Epithelial cell of proximal tubule (primary cell): ENCODE data around the gene CYP4F2. TPM values are rescaled to one million over a fixed set of nuclear protein-coding genes. Genes with fewer than 3 reads are reported as not detected.
"Not testable (repeated sequence)": the region's sequence is repeated elsewhere in the genome, so short reads cannot be mapped to it uniquely, and the experiment has no call there.

Experiments
- DNase-seq: peaks from one replicate; pipeline ENCODE4 v3.0.0-alpha.2; 2011; ENCODE audit warnings: low read depth
- H3K4me3 ChIP-seq: 2 replicates; pipeline ENCODE4 v1.5.1; 2011; ENCODE audit warnings: low read depth, mild to moderate bottlenecking, low read length
- total RNA-seq: library from RNA; depleted of rRNA; stranded (reverse); fragments of >200 nt; gene quantifications from 2 replicates; pipeline ENCODE4 v1.2.3, GENCODE V29; 2015
- TF ChIP-seq, protein P1 (sequence below): conservative IDR thresholded peaks from 2 replicates; pipeline ENCODE4 v1.5.1; 2012; ENCODE audit warnings: low read depth, mild to moderate bottlenecking, low read length

Gene CYP4F2
- total RNA-seq, 1 donor from 2014 or later = not detected

DNA sequence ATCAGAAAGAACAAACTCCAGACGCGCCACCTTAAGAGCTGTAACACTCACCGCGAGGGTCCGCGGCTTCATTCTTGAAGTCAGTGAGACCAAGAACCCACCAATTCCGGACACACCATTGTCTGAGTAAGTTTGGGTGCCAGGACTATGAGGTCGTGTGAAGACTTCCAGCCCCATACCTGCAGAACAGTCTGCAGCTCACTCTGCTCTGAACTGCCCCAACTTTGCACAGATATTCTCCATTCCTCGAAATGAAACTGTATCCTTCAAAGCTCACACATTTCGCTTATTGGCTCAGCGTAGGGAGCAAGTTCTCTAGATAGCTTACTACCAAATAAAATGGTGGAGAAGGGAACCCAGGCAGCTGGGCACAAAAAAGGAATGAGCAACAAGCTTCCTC lies 2.6 kb upstream of the CYP4F2 start:
- TF ChIP-seq, protein P1, sequence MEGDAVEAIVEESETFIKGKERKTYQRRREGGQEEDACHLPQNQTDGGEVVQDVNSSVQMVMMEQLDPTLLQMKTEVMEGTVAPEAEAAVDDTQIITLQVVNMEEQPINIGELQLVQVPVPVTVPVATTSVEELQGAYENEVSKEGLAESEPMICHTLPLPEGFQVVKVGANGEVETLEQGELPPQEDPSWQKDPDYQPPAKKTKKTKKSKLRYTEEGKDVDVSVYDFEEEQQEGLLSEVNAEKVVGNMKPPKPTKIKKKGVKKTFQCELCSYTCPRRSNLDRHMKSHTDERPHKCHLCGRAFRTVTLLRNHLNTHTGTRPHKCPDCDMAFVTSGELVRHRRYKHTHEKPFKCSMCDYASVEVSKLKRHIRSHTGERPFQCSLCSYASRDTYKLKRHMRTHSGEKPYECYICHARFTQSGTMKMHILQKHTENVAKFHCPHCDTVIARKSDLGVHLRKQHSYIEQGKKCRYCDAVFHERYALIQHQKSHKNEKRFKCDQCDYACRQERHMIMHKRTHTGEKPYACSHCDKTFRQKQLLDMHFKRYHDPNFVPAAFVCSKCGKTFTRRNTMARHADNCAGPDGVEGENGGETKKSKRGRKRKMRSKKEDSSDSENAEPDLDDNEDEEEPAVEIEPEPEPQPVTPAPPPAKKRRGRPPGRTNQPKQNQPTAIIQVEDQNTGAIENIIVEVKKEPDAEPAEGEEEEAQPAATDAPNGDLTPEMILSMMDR = no peak
- no peak for DNase-seq
- no peak overlapping the region for H3K4me3 ChIP-seq

DNA sequence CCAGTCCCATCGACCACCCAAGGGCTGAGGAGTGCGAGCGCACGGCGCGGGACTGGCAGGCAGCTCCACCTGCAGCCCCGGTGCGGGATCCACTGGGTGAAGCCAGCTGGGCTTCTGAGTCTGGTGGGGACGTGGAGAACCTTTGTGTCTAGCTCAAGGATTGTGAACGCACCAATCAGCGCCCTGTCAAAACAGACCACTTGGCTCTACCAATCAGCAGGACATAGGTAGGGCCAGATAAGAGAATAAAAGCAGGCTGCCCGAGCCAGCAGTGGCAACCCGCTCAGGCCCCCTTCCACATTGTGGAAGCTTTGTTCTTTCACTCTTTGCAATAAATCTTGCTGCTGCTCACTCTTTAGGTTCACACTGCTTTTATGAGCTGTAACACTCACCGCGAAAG lies 2.2 kb upstream of the CYP4F2 start:
- DNase-seq, H3K4me3 ChIP-seq: not testable (repeated sequence)

DNA sequence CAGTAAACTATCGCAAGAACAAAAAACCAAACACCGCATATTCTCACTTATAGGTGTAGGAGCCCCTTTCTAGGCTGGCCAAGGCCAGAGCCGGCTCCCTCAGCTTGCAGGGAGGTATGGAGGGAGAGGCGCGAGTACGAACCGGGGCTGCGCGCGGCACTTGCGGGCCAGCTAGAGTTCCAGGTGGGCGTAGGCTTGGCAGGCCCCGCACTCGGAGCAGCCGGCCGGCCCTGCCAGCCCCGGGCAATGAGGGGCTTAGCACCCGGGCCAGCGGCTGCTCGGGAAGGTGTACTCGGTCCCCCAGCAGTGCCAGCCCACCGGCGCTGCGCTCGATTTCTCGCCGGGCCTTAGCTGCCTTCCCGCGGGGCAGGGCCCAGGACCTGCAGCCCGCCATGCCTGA lies 1.7 kb upstream of the CYP4F2 start:
- H3K4me3 ChIP-seq, DNase-seq: not testable (repeated sequence)

DNA sequence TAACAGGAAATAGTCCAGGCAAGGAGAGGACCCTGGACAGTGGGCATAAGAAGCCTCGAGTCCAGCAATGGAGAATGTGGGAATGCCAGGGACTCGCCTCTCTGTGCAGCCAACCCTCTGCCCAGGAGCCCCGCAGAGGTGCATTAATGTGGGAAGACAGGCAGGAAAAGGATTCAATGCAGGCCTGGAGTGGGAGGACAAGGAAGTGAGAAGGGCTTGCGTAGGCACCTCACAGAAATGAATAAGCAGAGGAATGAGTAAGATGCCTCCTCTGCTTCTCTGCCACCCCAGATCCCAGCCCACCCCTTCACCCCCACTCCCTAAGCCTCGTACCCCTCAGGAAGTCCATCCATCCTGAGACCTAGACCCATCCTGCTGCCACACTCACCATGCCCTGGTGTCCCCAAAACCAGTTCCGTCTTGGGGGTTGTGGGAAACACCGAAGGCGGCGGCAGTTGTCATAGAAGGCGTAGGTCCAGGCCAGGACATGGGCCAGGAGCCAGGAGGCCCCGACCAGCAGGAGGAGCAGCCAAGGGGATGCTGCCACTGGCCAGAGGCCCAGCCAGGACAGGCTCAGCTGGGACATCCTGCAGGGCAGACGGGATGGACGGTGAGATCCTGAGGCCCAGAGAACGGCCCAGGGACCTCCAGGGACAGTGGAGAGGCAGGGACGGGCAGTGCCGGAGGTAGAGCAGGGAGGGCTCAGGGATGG lies 692 bp downstream of the CYP4F2 start:
- no peak for DNase-seq
- TF ChIP-seq, protein P1 = no peak

DNA sequence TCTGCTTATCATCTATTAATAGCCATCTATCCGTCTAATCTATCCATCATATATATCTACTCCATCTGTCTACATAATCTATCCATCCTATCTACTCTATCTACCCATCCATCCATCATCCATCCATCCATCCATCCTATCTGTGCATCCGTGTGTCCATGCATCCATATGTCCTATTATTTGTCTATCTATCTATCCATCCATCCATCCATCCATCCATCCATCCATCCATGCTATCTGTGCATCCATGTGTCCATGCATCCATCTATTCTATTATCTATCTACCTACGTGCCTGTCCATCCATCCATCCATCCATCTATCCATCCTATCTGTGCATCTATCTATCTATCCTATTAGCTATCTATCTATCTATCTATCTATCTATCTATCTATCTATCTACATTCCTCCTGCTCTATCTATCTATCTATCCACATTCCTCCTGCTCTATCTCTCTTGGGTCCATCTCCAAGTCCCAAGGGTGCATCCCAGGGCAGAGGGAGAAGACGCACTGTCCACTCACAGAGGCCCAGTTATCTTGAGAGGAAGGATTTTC lies 1.9 kb downstream of the CYP4F2 start:
- no peak overlapping the region for H3K4me3 ChIP-seq
- TF ChIP-seq, protein P1 = no peak
- DNase-seq = no peak

More for the DNA sequence above, 692 bp downstream of the CYP4F2 start:
- H3K4me3 ChIP-seq = no peak overlapping the region

DNA sequence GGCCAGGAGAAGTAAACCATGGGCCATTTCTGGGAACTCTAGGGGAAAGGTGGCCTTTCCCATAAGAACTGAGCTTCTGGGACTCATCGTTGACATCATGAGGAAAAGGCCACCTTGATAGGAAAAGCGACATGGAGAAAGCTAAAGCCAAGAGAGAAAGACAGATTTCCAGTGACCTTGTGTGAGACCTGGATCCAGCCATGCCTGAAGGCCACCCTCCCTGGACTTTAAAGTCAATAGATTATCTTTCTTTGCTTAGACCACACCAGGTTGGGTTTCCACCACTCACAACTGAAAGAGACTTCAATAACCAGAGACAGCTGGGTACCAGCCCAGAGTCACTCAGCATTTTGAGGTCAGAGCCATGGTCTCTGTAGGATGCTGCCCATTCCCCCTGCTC lies 3.5 kb downstream of the CYP4F2 start:
- TF ChIP-seq, protein P1 = no peak
- H3K4me3 ChIP-seq = no peak overlapping the region
- DNase-seq = no peak

DNA sequence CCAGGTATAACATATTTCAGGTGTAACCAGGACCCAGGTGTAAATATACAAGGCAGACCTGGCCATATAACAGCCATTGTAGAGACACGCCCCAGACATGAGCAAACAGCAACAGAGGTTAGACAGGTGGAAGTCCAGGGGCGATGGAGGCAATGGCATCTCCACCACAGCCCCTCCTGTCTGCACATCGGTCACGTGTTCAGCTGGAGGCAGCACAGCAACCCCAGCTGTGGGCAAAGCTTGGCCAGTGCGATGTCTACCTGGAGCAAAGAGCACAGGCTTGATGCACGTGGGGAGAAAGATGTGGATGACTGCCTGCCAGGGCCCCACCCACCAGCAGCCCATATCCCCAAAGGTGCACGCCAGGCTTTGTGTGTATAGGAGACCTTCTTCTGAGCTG lies 4.4 kb downstream of the CYP4F2 start:
- H3K4me3 ChIP-seq = no peak overlapping the region
- TF ChIP-seq, protein P1 = no peak
- DNase-seq = no peak

DNA sequence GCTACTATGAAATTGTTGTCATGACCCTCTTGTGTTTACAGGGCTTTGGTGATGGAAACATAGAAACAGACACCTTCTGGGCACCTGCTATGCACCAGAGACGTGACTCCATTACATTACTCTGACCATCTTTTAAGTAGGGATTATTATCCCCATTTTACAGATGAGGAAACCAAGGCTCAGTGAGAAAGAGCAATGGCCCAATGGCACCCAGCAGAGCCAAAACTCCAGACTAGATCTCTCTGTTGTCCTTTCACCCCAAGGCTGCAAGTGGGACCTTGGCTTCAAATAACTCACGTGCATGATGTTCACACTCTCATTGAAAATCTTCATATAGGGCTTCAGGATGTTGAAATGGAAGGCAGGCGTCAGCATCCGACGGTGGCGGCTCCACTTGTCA lies 5.9 kb downstream of the CYP4F2 start:
- no peak for DNase-seq
- TF ChIP-seq, protein P1 = no peak
- H3K4me3 ChIP-seq = no peak overlapping the region
